B cell (primary cell): ENCODE measurements around the gene KYNU.

Experiments used
- CTCF ChIP-seq: fragments of 200-600 bp; IDR thresholded peaks from one replicate; pipeline ENCODE4 v1.8.0; 2022; ENCODE audit warnings: antibody characterized with exemption, mild to moderate bottlenecking
- EZH2 ChIP-seq: IDR thresholded peaks from 2 replicates; pipeline ENCODE4 v1.6.1; 2012; ENCODE audit warnings: borderline replicate concordance, low read depth, mild to moderate bottlenecking, moderate library complexity, low read length; ENCODE audit not compliant: insufficient read depth, poor library complexity, severe bottlenecking

- TF ChIP-seq CTCF (no peak), EZH2 (no peak)
Observed at GRCh38 chr2:142842369-142842768, 35.1 kb upstream of the KYNU start.
